ENCODE results near the gene TYW1.
A peak's percentile ranks its signal among the peaks of the same experiment; 100 is the strongest.
"Not testable (repeated sequence)": the region's sequence is repeated elsewhere in the genome, so short reads cannot be mapped to it uniquely, and the experiment has no call there.

The TYW1 gene

GRCh38 chr7:66957595-66958290, 38.9 kb upstream of the TYW1 start:
- TF ChIP-seq CTCF (IDR thresholded peaks at IDR 0.05; ENCODE audit: control extremely low read depth, extremely low read depth, low read depth, missing control alignments), result no peak
- ChIA-PET CTCF (no interaction called here), POLR2A (no interaction called here)
- no peak for DNase-seq (ENCODE audit: extremely low spot score)

- TF ChIP-seq CTCF (IDR thresholded peaks at IDR 0.05; ENCODE audit: control extremely low read depth, extremely low read depth, low read depth, missing control alignments), result no peak
- POLR2A ChIA-PET, result no interaction called here
- CTCF ChIA-PET, result interaction anchor here (0.9 kb wide), 1 partner anchor 16 kb away, joined by 3 read pairs; no protein-coding TSS in a partner anchor
- no peak for DNase-seq (ENCODE audit: extremely low spot score)
Measured at GRCh38 chr7:66958538-66959350, 37.9 kb upstream of the TYW1 start.

GRCh38 chr7:66960192-66960591, 36.4 kb upstream of the TYW1 start:
- TF ChIP-seq CTCF (IDR thresholded peaks at IDR 0.05; ENCODE audit: control extremely low read depth, extremely low read depth, low read depth, missing control alignments), result no peak
- ChIA-PET CTCF (interaction anchor here (1.0 kb wide), 1 partner anchor 8 kb away, joined by 4 read pairs; no protein-coding TSS in a partner anchor), POLR2A (no interaction called here)
- DNase-seq (ENCODE audit: extremely low spot score), result no peak

- DNase-seq (ENCODE audit: extremely low spot score), result no peak
- CTCF ChIA-PET, result interaction anchor here (1.0 kb wide), 1 partner anchor 9 kb away, joined by 4 read pairs; no protein-coding TSS in a partner anchor
- no peak for TF ChIP-seq CTCF (IDR thresholded peaks at IDR 0.05; ENCODE audit: control extremely low read depth, extremely low read depth, low read depth, missing control alignments)
- POLR2A ChIA-PET, result interaction anchor here (0.5 kb wide), 1 partner anchor 40 kb away, joined by 4 read pairs; the partner anchor contains the start of gene TMEM248
Measured at GRCh38 chr7:66961096-66961495, 35.5 kb upstream of the TYW1 start.

GRCh38 chr7:66964411-66964810, 32.2 kb upstream of the TYW1 start:
- DNase-seq (ENCODE audit: extremely low spot score), result no peak
- CTCF ChIA-PET, result interaction anchor here (1.0 kb wide), 1 partner anchor 11 kb away, joined by 3 read pairs; no protein-coding TSS in a partner anchor
- POLR2A ChIA-PET, result no interaction called here
- no peak for TF ChIP-seq CTCF (IDR thresholded peaks at IDR 0.05; ENCODE audit: control extremely low read depth, extremely low read depth, low read depth, missing control alignments)

GRCh38 chr7:66967029-66967428, 29.6 kb upstream of the TYW1 start:
- CTCF ChIA-PET, result no interaction called here
- TF ChIP-seq CTCF (IDR thresholded peaks at IDR 0.05; ENCODE audit: control extremely low read depth, extremely low read depth, low read depth, missing control alignments), result no peak
- DNase-seq (ENCODE audit: extremely low spot score), result peak; percentile 10
- POLR2A ChIA-PET, result no interaction called here

- CTCF ChIA-PET, POLR2A ChIA-PET: not testable (repeated sequence)
Measured at GRCh38 chr7:66969001-66969400, 27.6 kb upstream of the TYW1 start.

More at GRCh38 chr7:66969001-66969400, 27.6 kb upstream of the TYW1 start:
- not testable (repeated sequence) for DNase-seq (ENCODE audit: extremely low spot score)
